ENCODE results near the gene CELF3. TPM values are rescaled to one million over a fixed set of nuclear protein-coding genes. Genes with fewer than 3 reads are reported as not detected.

CELF3 gene
- total and polyA plus RNA-seq, 2 donors (not counting 1 experiment from before 2014, with no cell fraction given), result not detected

GRCh38 chr1:151756291-151756690 lies 39.7 kb upstream of the CELF3 start:
- Histone ChIP-seq H3K9me3 (ENCODE audit: control extremely low read depth in 1 of 3, control insufficient read depth in 2 of 3, insufficient read depth in 1 of 3, low read length in 2 of 3) (no peaks in the 10 kb centered on the region), H3K4me1 (ENCODE audit: control insufficient read depth in 2 of 2, insufficient read depth in 2 of 2, low read length in 2 of 2) (no peaks in the 10 kb centered on the region), H3K27ac (ENCODE audit: low read length in 2 of 2) (no peak overlapping the region), H3K79me2 (ENCODE audit: control insufficient read depth, insufficient read depth, low read length) (no peaks in the 10 kb centered on the region), H3K4me3 (ENCODE audit: control extremely low read depth in 1 of 5, extremely low read depth in 1 of 5, insufficient read depth in 1 of 5, low read depth in 2 of 5, low read length in 4 of 5) (no peak overlapping the region), H3K4me2 (replicated peaks; ENCODE audit: low read depth, low read length, poor library complexity, severe bottlenecking) (no peak overlapping the region), H3K27me3 (replicated peaks in 1 of 4; ENCODE audit: control extremely low read depth in 1 of 4, control insufficient read depth in 3 of 4, insufficient read depth in 4 of 4, low read length in 3 of 4) (no peaks in the 10 kb centered on the region), H3K36me3 (replicated peaks in 1 of 2; ENCODE audit: control extremely low read depth in 1 of 2, control insufficient read depth in 1 of 2, extremely low read depth in 1 of 2, insufficient read depth in 2 of 2, low read length in 1 of 2) (peaks cover 0 to 23% of the 10 kb centered on the region in 2 experiments), H3K9ac (ENCODE audit: low read length) (no peak overlapping the region), H2AFZ (ENCODE audit: insufficient read depth, low read depth, low read length, poor library complexity, severe bottlenecking) (no peak overlapping the region), H4K20me1 (ENCODE audit: control insufficient read depth, insufficient read depth, low read length, poor library complexity, severe bottlenecking) (no peaks in the 10 kb centered on the region)
- Mint-ChIP-seq H3K4me1 (no peaks in the 10 kb centered on the region), H3K9me3 (ENCODE audit: insufficient read depth) (no peaks in the 10 kb centered on the region), H3K27me3 (peaks cover 4% of the 10 kb centered on the region), H3K4me3 (no peak overlapping the region), H3K27ac (no peak overlapping the region)
- ATAC-seq (ENCODE audit: low read depth), result no peak
- CTCF ChIA-PET, result no interaction called here
- no peak for DNase-seq
- no peak for TF ChIP-seq CTCF (IDR thresholded peaks at IDR 0.05)
- TF ChIP-seq EZH2 (IDR thresholded peaks at IDR 0.05; ENCODE audit: borderline replicate concordance, insufficient read depth, low read depth, low read length, poor library complexity, severe bottlenecking), result no peak
- WGBS (ENCODE audit: insufficient coverage), result no CpG with 5 or more reads among the region's 1 CpG
- POLR2A ChIA-PET, result no interaction called here
- intact Hi-C loops (cut with micrococcal nuclease), result no loop called here

GRCh38 chr1:151741516-151741915 lies 24.9 kb upstream of the CELF3 start:
- Histone ChIP-seq H3K4me2 (replicated peaks; ENCODE audit: low read depth, low read length, poor library complexity, severe bottlenecking) (no peak overlapping the region), H3K4me1 (ENCODE audit: control insufficient read depth in 2 of 2, insufficient read depth in 2 of 2, low read length in 2 of 2) (no peaks in the 10 kb centered on the region), H2AFZ (ENCODE audit: insufficient read depth, low read depth, low read length, poor library complexity, severe bottlenecking) (no peak overlapping the region), H4K20me1 (ENCODE audit: control insufficient read depth, insufficient read depth, low read length, poor library complexity, severe bottlenecking) (no peaks in the 10 kb centered on the region), H3K9me3 (ENCODE audit: control extremely low read depth in 1 of 3, control insufficient read depth in 2 of 3, insufficient read depth in 1 of 3, low read length in 2 of 3) (peaks cover 0 to 17% (median 12%) of the 10 kb centered on the region in 3 donors), H3K79me2 (ENCODE audit: control insufficient read depth, insufficient read depth, low read length) (no peaks in the 10 kb centered on the region), H3K4me3 (ENCODE audit: control extremely low read depth in 1 of 5, extremely low read depth in 1 of 5, insufficient read depth in 1 of 5, low read depth in 2 of 5, low read length in 4 of 5) (no peak overlapping the region), H3K27ac (ENCODE audit: low read length in 2 of 2) (no peak overlapping the region), H3K36me3 (replicated peaks in 1 of 2; ENCODE audit: control extremely low read depth in 1 of 2, control insufficient read depth in 1 of 2, extremely low read depth in 1 of 2, insufficient read depth in 2 of 2, low read length in 1 of 2) (no peaks in the 10 kb centered on the region), H3K9ac (ENCODE audit: low read length) (no peak overlapping the region), H3K27me3 (replicated peaks in 1 of 4; ENCODE audit: control extremely low read depth in 1 of 4, control insufficient read depth in 3 of 4, insufficient read depth in 4 of 4, low read length in 3 of 4) (peaks cover 0 to 3% (median 1%) of the 10 kb centered on the region in 4 experiments)
- no peak for ATAC-seq (ENCODE audit: low read depth)
- H3K4me1 Mint-ChIP-seq, result no peaks in the 10 kb centered on the region
- peaks cover 11% of the 10 kb centered on the region for H3K9me3 Mint-ChIP-seq (ENCODE audit: insufficient read depth)
- DNase-seq, result no peak
- intact Hi-C loops (cut with micrococcal nuclease), result no loop called here
- 100% methylated on average over 2 of the region's 4 CpGs for WGBS (ENCODE audit: insufficient coverage)
- no peak for TF ChIP-seq CTCF (IDR thresholded peaks at IDR 0.05)
- no peak for TF ChIP-seq EZH2 (IDR thresholded peaks at IDR 0.05; ENCODE audit: borderline replicate concordance, insufficient read depth, low read depth, low read length, poor library complexity, severe bottlenecking)
- POLR2A ChIA-PET, result no interaction called here
- CTCF ChIA-PET, result no interaction called here
- H3K4me3 Mint-ChIP-seq, result no peak overlapping the region
- no peak overlapping the region for H3K27ac Mint-ChIP-seq
- H3K27me3 Mint-ChIP-seq, result peaks cover 5% of the 10 kb centered on the region
